LHCN-M2 (cell line): ENCODE measurements around the gene TPM4. TPM values are rescaled to one million over a fixed set of nuclear protein-coding genes. Genes with fewer than 3 reads are reported as not detected.
"Not testable (repeated sequence)": the region's sequence is repeated elsewhere in the genome, so short reads cannot be mapped to it uniquely, and the experiment has no call there.

Experiments used
- DNase-seq: peaks from one replicate; pipeline ENCODE4 v3.0.0-alpha.2; 2012; ENCODE audit warnings: low read depth
- total RNA-seq: library from RNA; depleted of rRNA; stranded (reverse); fragments of >200 nt; gene quantifications from 2 replicates; pipeline ENCODE4 v1.2.3, GENCODE V29; 2014

Gene TPM4
- total RNA-seq, 1 experiment from 2014 or later = 1,271 TPM

GRCh38 chr19:16071072-16071691 is 5.1 kb upstream of the TPM4 start:
- no peak for DNase-seq

GRCh38 chr19:16073481-16073880 is 2.8 kb upstream of the TPM4 start:
- no peak for DNase-seq

- DNase-seq = no peak
Observed at GRCh38 chr19:16073988-16074387, 2.3 kb upstream of the TPM4 start.

- no peak for DNase-seq
Observed at GRCh38 chr19:16074488-16075365, 1.6 kb upstream of the TPM4 start.

- no peak for DNase-seq
Observed at GRCh38 chr19:16075430-16076153, 703 bp upstream of the TPM4 start.

GRCh38 chr19:16076958-16077611 is 790 bp downstream of the TPM4 start:
- DNase-seq = no peak

GRCh38 chr19:16077984-16078758 is 1.9 kb downstream of the TPM4 start:
- DNase-seq = peak; percentile 63

GRCh38 chr19:16078759-16079707 is 2.7 kb downstream of the TPM4 start:
- DNase-seq = peak; percentile 98

- no peak for DNase-seq
Observed at GRCh38 chr19:16084067-16084685, 7.9 kb downstream of the TPM4 start.

- DNase-seq = no peak
Observed at GRCh38 chr19:16085115-16085514, 8.8 kb downstream of the TPM4 start.

- not testable (repeated sequence) for DNase-seq
Observed at GRCh38 chr19:16087404-16087803, 11.1 kb downstream of the TPM4 start.

- no peak for DNase-seq
Observed at GRCh38 chr19:16087940-16088339, 11.6 kb downstream of the TPM4 start.

GRCh38 chr19:16088351-16089009 is 12.2 kb downstream of the TPM4 start:
- DNase-seq = no peak

GRCh38 chr19:16089010-16089846 is 12.9 kb downstream of the TPM4 start:
- no peak for DNase-seq

- DNase-seq = no peak
Observed at GRCh38 chr19:16091546-16092475, 15.5 kb downstream of the TPM4 start.

- no peak for DNase-seq
Observed at GRCh38 chr19:16094360-16095070, 18.2 kb downstream of the TPM4 start.
